Subcutaneous adipose tissue (tissue), 4 donors: Measurements from ENCODE around the gene OR9Q1. TPM values are rescaled to one million over a fixed set of nuclear protein-coding genes. Genes with fewer than 3 reads are reported as not detected.

Experiments
- CTCF ChIP-seq: fragments of 450-650 bp; IDR thresholded peaks from one replicate; pipeline ENCODE4 v1.5.1; 2016; ENCODE audit warnings: low read depth, mild to moderate bottlenecking, control low read depth, antibody characterized with exemption, moderate library complexity
- total RNA-seq, 4 donors: library from RNA; depleted of rRNA; stranded (reverse); fragments of >200 nt; gene quantifications; one replicate each; pipeline ENCODE4 v1.1.0, GENCODE V29; 2016

The OR9Q1 gene
- total RNA-seq, 4 donors from 2014 or later, result not detected

- no peak for TF ChIP-seq CTCF
These were observed 34.8 kb downstream of the OR9Q1 start for GRCh38 chr11:58058276-58059006.

- no peak for TF ChIP-seq CTCF
These were observed 35.3 kb downstream of the OR9Q1 start for GRCh38 chr11:58059007-58059350.

DNA sequence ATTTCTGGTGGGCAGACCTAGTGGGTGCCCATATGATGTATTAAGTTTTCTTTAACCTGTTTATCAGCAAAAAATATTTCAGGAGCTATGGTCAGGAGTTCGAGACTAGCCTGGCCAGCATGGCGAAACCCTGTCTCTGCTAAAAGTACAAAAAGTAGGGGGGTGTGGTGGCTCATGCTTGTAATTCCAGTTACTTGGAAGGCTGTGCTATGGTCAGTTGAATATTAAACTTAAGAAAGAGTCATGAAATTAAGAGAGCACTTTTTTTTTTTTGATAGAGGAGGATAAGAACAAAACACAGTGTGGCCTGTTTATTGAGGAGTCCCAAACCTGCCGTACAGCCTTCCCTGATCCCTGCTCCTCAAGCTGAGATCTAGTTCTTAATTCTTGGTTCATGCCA, 36.9 kb downstream of the OR9Q1 start:
- no peak for TF ChIP-seq CTCF

DNA sequence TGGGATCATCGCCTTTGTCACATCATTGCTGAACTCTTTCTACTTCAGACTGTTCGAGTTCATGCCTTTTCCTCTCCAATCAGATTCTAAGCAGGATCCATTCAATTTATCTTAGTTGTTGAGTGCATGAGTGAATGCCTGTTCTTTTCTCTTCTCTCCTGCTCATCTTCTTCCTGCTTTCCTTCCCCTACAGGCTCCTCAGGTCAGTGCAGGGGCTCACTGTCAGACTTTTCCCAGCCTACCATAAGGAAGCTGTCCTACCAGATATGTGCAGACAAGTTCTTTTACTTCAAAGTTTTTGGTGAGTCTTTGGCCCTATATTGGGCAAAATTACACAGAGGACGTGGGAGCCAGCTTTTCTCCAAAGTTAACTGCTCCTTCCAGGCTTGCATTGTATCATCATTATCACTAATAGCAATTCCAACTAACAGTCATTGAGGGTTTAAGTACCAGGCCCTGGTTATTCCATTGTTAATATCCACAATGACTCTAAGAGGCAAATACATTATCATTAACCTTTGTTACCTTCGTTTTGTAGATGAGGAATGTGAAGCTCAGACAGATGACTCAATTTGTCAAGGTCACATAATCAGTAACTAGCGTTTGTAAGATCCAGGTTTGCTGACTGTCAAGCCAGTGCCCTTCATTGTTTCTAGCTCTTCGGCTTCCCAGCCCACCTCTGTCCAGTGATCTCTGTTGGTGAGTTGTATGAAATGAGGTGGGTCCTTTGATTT, 37.4 kb downstream of the OR9Q1 start:
- no peak for TF ChIP-seq CTCF

- no peak for TF ChIP-seq CTCF
These were observed 38.1 kb downstream of the OR9Q1 start for GRCh38 chr11:58061813-58062212.

- TF ChIP-seq CTCF, result no peak
These were observed 44.0 kb downstream of the OR9Q1 start for GRCh38 chr11:58067685-58068084.

DNA sequence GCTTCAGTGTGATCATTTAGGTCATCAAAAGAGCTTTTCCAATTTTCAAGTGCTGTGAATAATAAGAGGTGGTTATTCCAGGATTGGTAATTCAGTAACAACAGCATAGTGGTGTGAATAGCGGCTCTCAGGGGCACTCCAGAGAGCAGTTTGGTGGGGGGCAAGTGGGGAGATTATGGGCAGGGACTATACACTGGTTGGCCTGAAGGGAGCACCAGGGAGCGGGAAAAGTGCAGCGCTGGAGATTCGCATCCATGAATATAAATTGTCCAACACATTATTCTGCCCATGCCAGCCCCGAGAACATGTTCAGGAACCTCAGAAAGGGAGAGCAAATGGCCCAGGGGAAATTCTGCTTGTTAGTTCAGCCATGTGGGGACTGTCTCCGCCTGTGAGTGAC, 45.0 kb downstream of the OR9Q1 start:
- TF ChIP-seq CTCF, result no peak
